Mucosa of rectum (tissue), 2 donors: Measurements from ENCODE around the gene ANAPC5.

ENCODE experiments used
- H3K27ac ChIP-seq, 2 donors: one replicate each; pipeline ENCODE4 v1.7.0; 2013; ENCODE audit warnings: inconsistent platforms in 2 of 2, low read depth in 2 of 2, low read length in 2 of 2
- H3K27me3 ChIP-seq, 2 donors: one replicate each; pipeline ENCODE4 v1.7.0; 2013; ENCODE audit warnings: low read length in 2 of 2; ENCODE audit not compliant: control insufficient read depth in 2 of 2, insufficient read depth in 2 of 2
- H3K36me3 ChIP-seq, 2 donors: one replicate each; pipeline ENCODE4 v1.7.0; 2013; ENCODE audit warnings: low read length in 2 of 2; ENCODE audit not compliant: control insufficient read depth in 2 of 2, insufficient read depth in 2 of 2
- H3K4me1 ChIP-seq, 2 donors: one replicate each; pipeline ENCODE4 v1.7.0; 2013; ENCODE audit warnings: low read length in 2 of 2, mild to moderate bottlenecking in 1 of 2; ENCODE audit not compliant: control insufficient read depth in 2 of 2, insufficient read depth in 2 of 2
- H3K4me3 ChIP-seq, 2 donors: one replicate each; pipeline ENCODE4 v1.7.0; 2013; ENCODE audit warnings: low read length in 2 of 2
- H3K9ac ChIP-seq, 2 donors: one replicate each; pipeline ENCODE4 v1.7.0; 2013; ENCODE audit warnings: low read length in 2 of 2, low read depth in 1 of 2, mild to moderate bottlenecking in 1 of 2
- H3K9me3 ChIP-seq, 2 donors: one replicate each; pipeline ENCODE4 v1.7.0; 2013; ENCODE audit warnings: low read length in 2 of 2; ENCODE audit not compliant: control insufficient read depth in 2 of 2
- donor health status: healthy.
- donor health status: Normal muscosa, but diverticular disease.

ANAPC5 gene

DNA sequence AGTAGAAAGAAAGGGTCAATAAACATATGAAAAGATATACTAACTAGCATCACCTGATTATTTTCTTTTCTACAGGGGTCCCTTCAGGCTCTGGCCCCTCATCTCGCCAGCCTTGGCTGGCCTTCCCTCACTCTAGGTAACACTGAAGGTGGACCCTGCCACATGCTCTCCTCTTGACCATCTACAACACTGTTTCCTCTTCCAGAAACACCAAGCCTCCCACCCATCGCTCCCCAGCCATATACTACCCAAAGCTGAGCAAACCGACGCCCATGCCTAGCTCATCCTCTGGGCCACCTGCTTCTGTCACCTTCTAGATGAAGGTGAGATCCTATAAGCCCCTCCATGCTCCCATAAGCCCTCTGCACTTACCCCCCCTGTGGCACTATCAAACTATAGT, 14.8 kb downstream of the ANAPC5 start:
- H3K36me3 ChIP-seq = peaks cover 35 to 39% of the 10 kb centered on the region in 2 donors
- H3K9me3 ChIP-seq = no peaks in the 10 kb centered on the region

DNA sequence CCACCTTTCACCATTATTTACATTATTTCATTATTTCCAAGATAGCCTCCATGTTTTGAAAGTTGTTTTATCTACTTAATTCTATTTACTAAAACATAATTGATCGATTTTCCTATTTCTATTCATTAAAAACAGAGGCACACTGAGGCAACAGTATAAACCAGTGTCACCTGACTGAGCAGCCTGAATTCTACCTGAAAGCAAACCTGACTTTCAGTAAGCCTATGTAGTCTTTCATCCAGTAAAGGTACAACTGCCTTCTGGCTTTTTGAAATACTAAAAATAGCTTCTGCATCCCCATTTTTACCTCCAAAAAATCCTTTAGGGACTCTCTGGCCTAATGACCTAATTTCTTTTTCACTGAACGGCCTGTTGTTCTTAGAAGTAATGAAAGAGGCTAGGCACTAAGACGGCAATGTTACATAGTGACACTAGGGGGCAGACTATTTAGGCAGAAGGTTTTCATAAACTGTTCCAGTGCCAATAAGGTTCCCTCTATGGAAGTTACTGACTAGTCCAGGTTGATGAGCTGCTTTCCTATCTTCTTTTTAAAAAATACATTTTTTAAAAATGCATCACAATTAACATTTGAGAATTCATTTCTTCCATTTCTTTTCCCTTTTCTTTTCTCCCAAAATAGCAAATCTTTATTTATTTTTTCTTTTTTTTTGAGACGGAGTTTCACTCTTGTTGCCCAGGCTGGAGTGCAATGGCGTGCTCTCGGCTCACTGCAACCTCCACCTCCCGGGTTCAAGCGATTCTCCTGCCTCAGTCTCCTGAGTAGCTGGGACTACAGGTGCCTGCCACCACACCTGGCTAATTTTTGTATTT, 17.5 kb downstream of the ANAPC5 start:
- H3K27ac ChIP-seq = no peak overlapping the region
- H3K9me3 ChIP-seq = no peaks in the 10 kb centered on the region
- H3K4me1 ChIP-seq = no peaks in the 10 kb centered on the region
- no peak overlapping the region for H3K9ac ChIP-seq
- peaks cover 49 to 51% of the 10 kb centered on the region in 2 donors for H3K36me3 ChIP-seq
- no peak overlapping the region for H3K4me3 ChIP-seq
- no peaks in the 10 kb centered on the region for H3K27me3 ChIP-seq

More for the DNA sequence above, 14.8 kb downstream of the ANAPC5 start:
- no peak overlapping the region for H3K4me3 ChIP-seq
- H3K4me1 ChIP-seq = no peaks in the 10 kb centered on the region
- H3K9ac ChIP-seq = no peak overlapping the region
- no peaks in the 10 kb centered on the region for H3K27me3 ChIP-seq
- H3K27ac ChIP-seq = no peak overlapping the region

DNA sequence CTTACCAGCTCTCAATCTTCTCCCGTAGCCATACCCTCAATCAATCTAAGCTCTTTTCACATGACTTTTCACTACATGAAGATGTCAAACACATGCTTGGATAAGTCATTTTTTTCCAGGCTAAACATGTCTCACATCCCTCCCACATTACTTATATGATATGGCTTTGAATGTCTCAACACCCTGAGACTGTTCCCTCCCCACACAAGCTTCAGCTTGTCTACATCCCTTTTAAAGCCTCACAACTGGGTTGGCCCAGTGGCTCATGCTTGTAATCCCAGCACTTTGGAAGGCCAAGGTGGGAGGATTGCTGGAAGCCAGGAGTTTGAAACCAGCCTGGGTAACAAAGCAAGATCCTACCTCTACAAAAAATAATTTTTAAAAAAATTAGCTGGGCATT, 18.5 kb downstream of the ANAPC5 start:
- no peaks in the 10 kb centered on the region for H3K9me3 ChIP-seq
- H3K4me3 ChIP-seq = no peak overlapping the region
- H3K36me3 ChIP-seq = peaks cover 56 to 57% of the 10 kb centered on the region in 2 donors
- H3K4me1 ChIP-seq = no peaks in the 10 kb centered on the region
- H3K27me3 ChIP-seq = no peaks in the 10 kb centered on the region
- no peak overlapping the region for H3K27ac ChIP-seq
- H3K9ac ChIP-seq = no peak overlapping the region

DNA sequence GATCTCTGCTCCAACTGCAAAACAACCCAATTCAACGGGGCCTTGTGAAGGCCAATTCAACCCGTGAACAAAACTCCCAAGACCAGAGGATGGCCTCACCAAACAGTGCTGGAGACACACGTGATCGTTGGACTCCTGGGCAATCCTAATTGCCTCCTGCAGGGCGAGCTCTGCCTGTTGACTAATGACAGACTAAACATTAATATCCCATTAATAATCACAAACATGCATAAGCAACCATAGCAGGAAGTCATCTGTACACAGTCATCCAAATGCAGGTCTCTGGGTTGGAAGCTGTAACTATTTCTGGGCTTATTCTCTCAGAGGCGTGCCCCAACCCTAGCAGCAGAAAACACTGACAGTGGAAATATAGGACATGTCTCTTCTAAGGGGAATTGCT, 21.0 kb downstream of the ANAPC5 start:
- H3K4me1 ChIP-seq = no peaks in the 10 kb centered on the region
- no peaks in the 10 kb centered on the region for H3K27me3 ChIP-seq
- no peak overlapping the region for H3K27ac ChIP-seq
- no peak overlapping the region for H3K9ac ChIP-seq
- no peak overlapping the region for H3K4me3 ChIP-seq
- no peaks in the 10 kb centered on the region for H3K9me3 ChIP-seq
- peaks cover 73 to 75% of the 10 kb centered on the region in 2 donors for H3K36me3 ChIP-seq

DNA sequence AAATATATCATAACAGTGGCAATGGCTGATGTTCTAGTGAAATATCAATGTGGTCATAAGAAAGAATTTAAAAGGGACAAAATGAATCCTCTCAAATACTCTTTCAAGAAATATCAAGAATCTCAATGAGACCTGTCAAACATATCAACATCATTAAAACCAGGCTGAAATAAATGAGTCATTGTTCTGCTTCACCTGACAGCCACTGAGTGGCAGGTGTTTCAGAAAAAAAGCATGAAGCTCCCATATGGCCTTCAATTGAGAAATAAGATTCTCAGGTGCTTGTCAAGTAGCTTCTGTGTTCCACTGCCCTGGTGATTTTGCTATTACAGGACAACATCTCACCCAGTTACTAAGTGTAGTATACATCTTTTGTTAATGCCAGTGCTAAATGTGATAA, 21.5 kb downstream of the ANAPC5 start:
- no peak overlapping the region for H3K9ac ChIP-seq
- no peaks in the 10 kb centered on the region for H3K27me3 ChIP-seq
- peaks cover 77% of the 10 kb centered on the region in 2 donors for H3K36me3 ChIP-seq
- H3K27ac ChIP-seq = no peak overlapping the region
- H3K4me3 ChIP-seq = no peak overlapping the region
- no peaks in the 10 kb centered on the region for H3K9me3 ChIP-seq
- no peaks in the 10 kb centered on the region for H3K4me1 ChIP-seq

DNA sequence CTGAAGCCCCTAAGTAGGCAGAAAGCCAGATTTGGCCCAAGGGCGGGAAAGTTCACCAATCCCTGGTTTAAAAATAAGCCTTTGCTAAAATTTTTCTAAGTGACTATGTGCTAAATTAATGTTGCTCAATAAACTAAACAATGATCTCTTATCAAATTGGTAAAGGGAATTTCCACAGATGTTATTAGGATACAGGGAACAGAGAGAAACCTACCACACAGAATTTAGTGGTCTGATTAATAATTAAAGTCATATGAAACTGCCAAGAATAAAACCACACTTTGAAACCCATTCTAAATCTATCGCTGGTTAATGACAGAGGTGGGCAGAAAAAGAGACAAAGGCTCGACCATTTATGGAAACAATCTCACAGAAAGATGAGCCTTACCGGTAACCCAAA, 22.0 kb downstream of the ANAPC5 start:
- H3K4me3 ChIP-seq = no peak overlapping the region
- H3K9ac ChIP-seq = no peak overlapping the region
- H3K27me3 ChIP-seq = no peaks in the 10 kb centered on the region
- H3K36me3 ChIP-seq = peaks cover 72 to 73% of the 10 kb centered on the region in 2 donors
- no peaks in the 10 kb centered on the region for H3K9me3 ChIP-seq
- H3K4me1 ChIP-seq = no peaks in the 10 kb centered on the region
- no peak overlapping the region for H3K27ac ChIP-seq

DNA sequence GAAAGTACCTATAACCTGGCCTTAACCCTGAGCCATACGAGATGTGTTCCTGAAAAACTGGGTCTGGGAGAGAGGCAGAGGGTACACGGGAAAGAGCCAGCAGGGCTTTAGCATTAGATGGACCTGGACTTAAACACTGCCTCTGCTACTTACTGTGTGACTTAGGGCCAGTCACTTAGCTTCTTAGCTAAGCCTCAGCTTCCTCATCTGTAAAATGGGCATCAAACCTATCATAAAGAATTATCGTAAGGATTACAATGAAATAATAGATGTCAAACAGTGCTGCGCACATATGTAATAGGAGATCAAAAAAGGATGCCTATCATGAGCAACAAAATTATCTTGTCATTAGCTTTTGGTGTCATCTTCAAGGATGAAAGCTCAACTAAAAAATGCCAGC, 23.6 kb downstream of the ANAPC5 start:
- no peaks in the 10 kb centered on the region for H3K9me3 ChIP-seq
- H3K27ac ChIP-seq = no peak overlapping the region
- no peaks in the 10 kb centered on the region for H3K27me3 ChIP-seq
- no peaks in the 10 kb centered on the region for H3K4me1 ChIP-seq
- H3K4me3 ChIP-seq = no peak overlapping the region
- peaks cover 75 to 80% of the 10 kb centered on the region in 2 donors for H3K36me3 ChIP-seq
- H3K9ac ChIP-seq = no peak overlapping the region

DNA sequence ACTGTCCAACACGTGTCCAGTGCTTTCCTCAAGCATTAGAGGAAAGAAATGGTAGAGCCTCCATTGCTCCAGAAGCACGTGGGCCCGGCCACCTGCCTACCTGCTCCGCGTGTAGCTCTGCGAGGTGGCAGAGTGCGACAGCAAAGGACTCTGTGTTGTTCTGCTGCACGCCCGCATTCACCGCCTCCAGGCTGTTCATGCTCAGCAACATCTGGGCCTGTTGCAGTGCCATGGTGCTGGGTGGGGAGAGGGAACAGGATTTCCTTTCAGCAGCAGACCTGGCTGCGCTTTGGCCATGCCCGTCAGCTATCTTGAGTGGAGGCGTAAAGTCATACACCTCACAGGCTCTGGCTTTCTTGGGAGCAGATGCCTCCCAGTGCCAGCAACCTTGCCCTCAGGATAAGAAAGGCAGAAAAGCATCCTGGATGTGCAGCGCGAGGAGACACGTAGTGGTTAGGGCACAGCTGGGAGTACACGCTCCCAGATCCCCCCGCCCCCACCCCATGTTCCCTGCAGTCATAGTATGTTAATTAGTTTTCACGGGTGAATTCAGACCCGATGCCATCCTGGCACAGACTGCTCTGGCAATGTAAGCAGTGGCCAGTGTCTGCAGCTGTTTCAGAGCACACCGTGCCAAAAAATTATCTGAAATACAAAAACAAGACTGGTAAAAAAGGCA, 25.1 kb downstream of the ANAPC5 start:
- Histone ChIP-seq H3K27ac (no peak overlapping the region), H3K4me3 (no peak overlapping the region), H3K9me3 (no peaks in the 10 kb centered on the region), H3K9ac (no peak overlapping the region), H3K27me3 (no peaks in the 10 kb centered on the region), H3K4me1 (no peaks in the 10 kb centered on the region), H3K36me3 (peaks cover 73 to 74% of the 10 kb centered on the region in 2 donors)

DNA sequence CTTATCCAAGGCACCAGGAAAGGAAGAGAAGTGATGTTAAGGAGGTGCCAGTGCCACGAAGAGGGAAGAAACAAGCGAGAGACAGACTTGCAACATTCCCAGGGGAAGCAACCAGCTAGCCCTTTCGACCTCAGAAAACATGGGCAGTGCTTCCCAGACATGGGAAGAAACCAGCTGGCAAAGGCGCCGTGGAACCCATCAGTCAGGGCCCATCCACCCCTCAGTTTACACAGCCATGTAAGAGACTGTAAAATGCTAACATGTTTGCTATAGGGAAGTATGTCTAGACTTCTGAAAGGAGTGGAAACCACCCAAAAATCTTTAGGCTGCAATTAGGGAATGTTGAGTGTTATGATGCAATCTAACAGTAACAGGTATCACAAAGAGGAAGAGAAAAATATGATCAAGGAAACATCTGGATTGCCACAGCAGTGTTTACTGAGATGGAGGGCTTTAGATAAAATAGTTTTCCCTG, 26.3 kb downstream of the ANAPC5 start:
- Histone ChIP-seq H3K36me3 (peaks cover 63 to 66% of the 10 kb centered on the region in 2 donors), H3K27ac (no peak overlapping the region), H3K9me3 (no peaks in the 10 kb centered on the region), H3K27me3 (no peaks in the 10 kb centered on the region), H3K4me1 (no peaks in the 10 kb centered on the region), H3K4me3 (no peak overlapping the region), H3K9ac (no peak overlapping the region)

DNA sequence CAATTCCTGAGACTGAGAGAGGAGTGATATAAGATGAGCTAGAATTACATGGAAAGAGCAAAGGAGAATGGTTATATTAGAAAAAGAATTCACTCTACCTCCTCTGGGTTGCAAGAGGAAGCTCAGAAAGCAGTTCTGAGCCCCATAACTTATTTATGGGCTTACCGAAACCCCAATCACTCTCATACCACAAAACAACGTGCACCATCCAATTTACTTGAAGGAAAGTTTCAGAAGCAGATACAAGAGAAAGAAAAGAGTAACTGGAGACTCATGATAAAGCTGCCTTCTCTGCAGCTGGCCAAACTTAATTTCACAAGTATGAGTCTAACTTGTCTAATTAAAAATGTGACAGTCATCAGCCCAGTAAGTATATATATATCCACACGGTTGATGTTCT, 28.3 kb downstream of the ANAPC5 start:
- Histone ChIP-seq H3K9ac (no peak overlapping the region), H3K27me3 (no peaks in the 10 kb centered on the region), H3K4me3 (no peak overlapping the region), H3K36me3 (peaks cover 48 to 58% of the 10 kb centered on the region in 2 donors), H3K9me3 (no peaks in the 10 kb centered on the region), H3K4me1 (no peaks in the 10 kb centered on the region), H3K27ac (no peak overlapping the region)
